NCI-H82 treated with DMSO at 0.1 percent for 48 hours (cell line): ENCODE data around the gene RSPO4.

Experiments used
- DNase-seq: peaks from one replicate; lab custom pipeline; 2025; ENCODE audit not compliant: unreplicated experiment; lab: John Stamatoyannopoulos, UW

RSPO4 gene

DNA sequence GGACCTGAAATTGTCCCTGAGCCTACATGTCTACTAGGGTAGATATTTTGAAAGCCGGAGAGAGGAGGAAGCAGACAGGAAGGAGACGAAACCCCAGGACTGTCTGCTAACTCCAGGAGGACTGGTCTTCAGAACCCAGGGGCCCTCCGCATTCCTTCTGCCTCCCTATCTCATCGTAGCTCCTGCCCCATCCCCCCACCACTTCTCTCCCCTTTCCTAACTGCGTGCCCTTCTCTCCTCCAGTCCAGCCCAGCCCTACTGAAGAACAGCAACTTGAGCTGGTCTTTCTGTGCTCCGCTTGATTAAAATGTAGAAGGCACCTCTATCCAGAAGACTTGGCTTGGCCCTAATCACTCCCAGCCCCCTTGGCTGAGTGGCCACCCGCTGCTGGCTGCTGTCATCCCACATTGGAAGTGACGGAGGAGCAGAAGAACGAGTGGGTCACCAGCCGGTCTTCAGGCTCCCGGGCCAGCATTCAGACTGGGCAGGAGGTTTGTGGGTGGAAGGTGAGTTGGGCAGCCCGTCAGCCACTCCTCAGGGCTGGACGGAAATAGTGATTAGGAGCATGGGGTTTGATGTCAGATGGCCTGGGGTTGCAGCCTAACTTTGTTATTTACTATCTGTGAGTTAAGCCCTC lies 57.2 kb downstream of the RSPO4 start:
- DNase-seq, result no peak

DNA sequence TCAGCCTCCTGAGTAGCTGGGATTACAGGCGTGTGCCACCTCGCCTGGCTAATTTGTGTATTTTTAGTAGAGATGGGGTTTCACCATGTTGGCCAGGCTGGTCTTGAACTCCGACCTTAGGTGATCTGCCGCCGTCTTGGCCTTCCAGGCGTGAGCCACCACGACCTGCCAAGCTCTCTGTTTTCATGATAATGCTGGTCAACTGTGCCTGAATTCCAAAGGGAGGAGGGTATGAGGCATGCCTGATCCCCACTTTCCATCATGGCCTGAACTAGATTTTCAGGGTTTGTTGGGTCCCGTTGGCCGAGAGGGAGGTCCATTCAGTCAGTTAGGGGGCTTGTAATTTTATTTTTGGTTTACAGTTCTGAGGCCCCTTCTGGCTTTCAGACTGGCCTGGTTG lies 58.0 kb downstream of the RSPO4 start:
- no peak for DNase-seq

GRCh38 chr20:942611-943010 lies 59.5 kb downstream of the RSPO4 start:
- no peak for DNase-seq

- DNase-seq, result no peak
These were observed 61.2 kb downstream of the RSPO4 start for GRCh38 chr20:940926-941325.

DNA sequence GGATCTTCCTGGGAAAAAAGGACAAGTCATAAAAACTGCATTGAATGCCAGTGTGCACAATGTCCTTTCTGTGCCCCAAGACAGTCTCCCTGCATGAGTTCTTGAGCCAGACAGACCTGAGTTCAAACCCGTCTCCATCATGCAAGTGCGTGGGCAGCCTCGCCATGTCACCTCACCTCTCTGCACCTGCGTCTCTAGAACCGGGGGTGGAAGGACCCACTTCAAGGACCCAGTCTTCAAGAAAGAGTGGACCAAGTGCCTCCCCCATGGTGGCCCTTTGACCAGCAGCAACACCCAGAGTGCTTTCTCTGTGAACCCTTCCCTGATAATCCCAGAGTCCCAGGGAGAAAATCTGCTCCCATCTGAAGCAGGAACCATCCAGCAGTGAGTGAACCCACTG lies 62.5 kb downstream of the RSPO4 start:
- DNase-seq, result no peak

- DNase-seq, result no peak
These were observed 67.8 kb downstream of the RSPO4 start for GRCh38 chr20:934186-934840.

DNA sequence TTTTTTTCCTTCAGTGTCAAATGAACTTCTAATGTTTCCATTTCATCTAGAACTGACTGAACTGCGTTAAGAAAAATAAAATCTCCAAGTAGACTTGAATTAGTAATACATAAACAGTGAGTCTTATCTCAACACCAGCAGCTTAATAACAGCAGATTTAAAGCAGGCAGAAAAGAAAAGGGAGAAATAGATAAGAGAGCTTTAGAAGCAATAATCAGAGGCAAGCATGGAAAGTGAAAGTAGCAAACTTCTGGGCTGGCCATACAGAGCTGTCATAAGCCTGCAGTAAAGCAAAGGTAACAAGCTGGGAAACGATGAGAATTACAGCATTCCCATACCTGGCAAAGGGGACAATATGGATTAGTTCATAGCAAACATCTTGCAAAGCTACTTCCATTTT lies 69.1 kb downstream of the RSPO4 start:
- no peak for DNase-seq

- no peak for DNase-seq
These were observed 70.7 kb downstream of the RSPO4 start for GRCh38 chr20:931401-931800.

GRCh38 chr20:926670-927069 lies 75.4 kb downstream of the RSPO4 start:
- no peak for DNase-seq

GRCh38 chr20:925516-925915 lies 76.6 kb downstream of the RSPO4 start:
- no peak for DNase-seq

- DNase-seq, result no peak
These were observed 77.5 kb downstream of the RSPO4 start for GRCh38 chr20:924639-925038.

DNA sequence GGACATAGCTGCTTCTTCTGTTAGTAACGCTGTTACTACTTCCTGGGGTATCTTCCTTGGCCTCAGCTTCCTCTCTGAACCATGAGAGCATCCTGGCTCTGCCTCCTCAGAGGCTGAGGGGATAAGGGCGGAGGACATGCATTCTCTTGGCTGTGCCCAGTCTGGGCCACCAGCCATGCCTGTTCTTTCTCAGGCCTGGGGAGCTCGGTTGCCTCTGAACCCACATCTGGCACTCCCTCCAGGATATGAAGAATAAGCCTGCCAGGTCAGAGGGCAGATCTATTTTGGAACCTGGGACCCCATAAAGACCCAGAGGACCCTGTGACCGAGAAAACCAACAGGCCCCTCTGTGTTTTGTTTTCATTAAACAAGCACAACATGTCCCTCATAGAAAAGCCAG lies 79.3 kb downstream of the RSPO4 start:
- DNase-seq, result no peak

DNA sequence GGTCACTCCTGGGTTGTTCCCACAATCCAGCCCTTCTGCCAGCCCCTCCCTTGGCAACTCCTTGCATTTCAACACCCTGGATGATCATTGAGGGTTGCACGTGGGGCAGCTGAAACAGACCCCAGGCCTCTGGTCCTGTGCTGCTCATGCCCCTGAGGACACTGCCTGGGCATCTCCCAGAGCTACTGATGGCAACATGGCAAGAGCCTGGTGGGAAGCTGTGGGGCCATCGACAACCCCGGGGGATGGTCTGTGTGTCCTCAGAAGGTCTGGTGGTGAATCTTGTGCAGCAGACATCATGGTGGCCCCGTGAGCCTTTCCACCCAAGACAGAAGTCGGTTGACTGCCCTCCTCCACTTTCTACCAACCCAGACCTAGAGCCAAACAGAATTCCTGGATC lies 81.0 kb downstream of the RSPO4 start:
- DNase-seq, result no peak

DNA sequence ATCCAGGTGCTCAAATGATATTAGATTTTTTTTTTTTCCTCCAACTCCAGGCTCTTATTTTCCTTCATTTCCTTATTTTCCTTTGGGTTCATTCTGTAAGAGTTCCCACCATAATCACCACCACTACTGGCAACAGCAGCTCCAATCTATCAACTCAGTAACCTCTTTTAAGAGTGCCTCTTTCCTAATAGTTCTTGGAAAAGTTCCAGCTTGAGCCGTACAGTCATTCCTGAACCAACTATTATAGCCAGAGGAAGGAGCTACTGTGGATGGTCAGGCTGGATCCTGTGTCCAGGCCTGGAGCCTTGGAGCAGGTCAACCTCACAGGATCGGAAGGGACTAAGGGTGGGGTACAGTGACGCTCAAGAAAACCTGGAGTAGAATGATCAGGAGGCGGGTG lies 81.8 kb downstream of the RSPO4 start:
- DNase-seq, result no peak

GRCh38 chr20:919491-919916 lies 82.6 kb downstream of the RSPO4 start:
- DNase-seq, result no peak

GRCh38 chr20:917416-917815 lies 84.7 kb downstream of the RSPO4 start:
- no peak for DNase-seq

DNA sequence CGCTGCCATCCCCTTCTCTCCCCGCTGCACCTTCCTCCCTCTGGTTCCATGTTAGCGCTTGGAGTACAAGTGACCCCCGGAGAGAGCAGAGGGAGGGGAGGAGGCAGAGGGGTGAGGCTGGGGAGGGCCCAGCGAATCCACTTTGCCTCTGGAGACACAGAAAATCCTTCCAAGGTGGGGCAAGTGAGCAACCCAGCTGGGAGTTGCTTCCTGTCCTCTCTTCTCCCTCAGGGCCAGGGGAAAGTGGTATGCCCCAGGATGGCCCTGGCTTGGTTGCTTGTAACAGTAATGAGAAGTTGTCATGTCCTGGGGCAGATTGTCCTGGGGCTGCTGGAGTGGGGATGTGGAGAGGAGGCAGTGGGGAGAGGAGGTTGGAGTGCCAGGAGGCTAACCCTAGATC lies 85.3 kb downstream of the RSPO4 start:
- no peak for DNase-seq

DNA sequence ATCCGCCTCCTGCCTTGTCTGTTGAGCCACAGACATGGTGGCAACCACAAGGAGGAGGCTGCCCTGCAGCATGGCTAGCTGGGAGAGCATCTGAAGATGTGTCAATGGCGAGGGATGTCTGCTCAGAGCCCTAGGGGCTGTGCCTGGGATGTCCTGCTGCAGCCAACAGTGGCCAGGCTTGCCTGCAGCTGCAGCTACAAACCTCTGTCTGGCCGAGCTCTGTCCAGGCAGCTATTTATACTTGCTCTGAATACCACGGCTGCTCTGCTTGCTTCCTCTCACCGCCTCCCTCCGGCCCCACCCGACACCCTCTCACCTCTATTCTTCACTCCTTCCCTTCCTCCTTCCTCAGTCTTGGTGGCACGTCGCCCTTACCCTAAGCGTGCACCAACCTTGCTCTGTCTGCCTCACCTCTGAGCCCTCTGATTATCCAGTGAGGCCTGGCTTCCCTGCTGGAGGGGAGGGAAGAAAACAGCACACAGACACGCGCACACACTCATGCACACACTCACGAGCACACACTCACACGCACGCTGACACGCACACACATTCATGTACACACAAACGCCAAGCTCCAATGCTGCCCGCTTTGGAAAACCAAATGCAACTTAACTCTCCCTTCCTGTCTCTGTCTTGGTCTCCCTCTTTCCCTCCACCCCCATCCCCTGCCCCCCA lies 85.8 kb downstream of the RSPO4 start, which contains the start of gene ANGPT4:
TSS of gene ANGPT4 (minus strand) at position 210 of the 675 bp plus-strand sequence. CDS start at position 90, 120 bp downstream.
- DNase-seq, result no peak

- DNase-seq, result no peak
These were observed 87.2 kb downstream of the RSPO4 start for GRCh38 chr20:914727-915498.

GRCh38 chr20:913306-913849 lies 88.7 kb downstream of the RSPO4 start:
- no peak for DNase-seq

GRCh38 chr20:911882-912600 lies 90.1 kb downstream of the RSPO4 start:
- DNase-seq, result no peak
